H9 (cell line): Measurements from ENCODE around the gene IPPK. TPM values are rescaled to one million over a fixed set of nuclear protein-coding genes. Genes with fewer than 3 reads are reported as not detected.

ENCODE experiments used
- DNase-seq: peaks from one replicate; pipeline ENCODE4 v3.0.0-alpha.2; 2017
- H2AFZ ChIP-seq: one replicate; pipeline ENCODE4 v1.6.1; 2013; ENCODE audit warnings: mild to moderate bottlenecking, low read length, control low read depth, moderate library complexity
- H2AK5ac ChIP-seq: 2 replicates; pipeline ENCODE4 v1.6.1; 2013; ENCODE audit warnings: low read length, control low read depth, mixed read lengths; ENCODE audit not compliant: insufficient read length
- H2BK120ac ChIP-seq: one replicate; pipeline ENCODE4 v1.6.1; 2013; ENCODE audit warnings: low read depth, mild to moderate bottlenecking, low read length, control low read depth, inconsistent platforms; ENCODE audit not compliant: poor library complexity, severe bottlenecking
- H2BK12ac ChIP-seq: 2 replicates; pipeline ENCODE4 v1.6.1; 2013; ENCODE audit warnings: low read length, control low read depth, mixed read lengths, low read depth; ENCODE audit not compliant: insufficient read length
- H2BK15ac ChIP-seq: 2 replicates; pipeline ENCODE4 v1.6.1; 2013; ENCODE audit warnings: low read depth, low read length, control low read depth
- H2BK20ac ChIP-seq: one replicate; pipeline ENCODE4 v1.6.1; 2013; ENCODE audit warnings: low read depth, mild to moderate bottlenecking, low read length, control low read depth, inconsistent platforms; ENCODE audit not compliant: poor library complexity, severe bottlenecking
- H2BK5ac ChIP-seq: 2 replicates; pipeline ENCODE4 v1.6.1; 2013; ENCODE audit warnings: low read length, control low read depth, mixed read lengths; ENCODE audit not compliant: insufficient read length
- H3K14ac ChIP-seq: 2 replicates; pipeline ENCODE4 v1.6.1; 2013; ENCODE audit warnings: low read length, control low read depth; ENCODE audit not compliant: insufficient read depth
- H3K18ac ChIP-seq: 2 replicates; pipeline ENCODE4 v1.6.1; 2013; ENCODE audit warnings: low read depth, mild to moderate bottlenecking, mixed read lengths, low read length, control low read depth; ENCODE audit not compliant: insufficient read length
- H3K23ac ChIP-seq: 2 replicates; pipeline ENCODE4 v1.6.1; 2013; ENCODE audit warnings: low read length, control low read depth, mixed read lengths, low read depth; ENCODE audit not compliant: insufficient read length
- H3K23me2 ChIP-seq: 2 replicates; pipeline ENCODE4 v1.6.1; 2013; ENCODE audit warnings: low read depth, mild to moderate bottlenecking, mixed read lengths, low read length, control low read depth; ENCODE audit not compliant: insufficient read length, poor library complexity, severe bottlenecking
- H3K27ac ChIP-seq: 2 replicates; pipeline ENCODE4 v1.5.1; 2013; ENCODE audit warnings: low read length, control low read depth, mixed read lengths, low read depth; ENCODE audit not compliant: insufficient read length
- H3K27me3 ChIP-seq: 2 replicates; pipeline ENCODE4 v1.6.1; 2013; ENCODE audit warnings: low read length, control low read depth, inconsistent platforms; ENCODE audit not compliant: insufficient read depth
- H3K4ac ChIP-seq: 2 replicates; pipeline ENCODE4 v1.6.1; 2013; ENCODE audit warnings: low read depth, mild to moderate bottlenecking, control low read depth, inconsistent platforms, low read length, moderate library complexity
- H3K4me1 ChIP-seq: 2 replicates; pipeline ENCODE4 v1.6.1; 2013; ENCODE audit warnings: low read length, control low read depth, inconsistent platforms; ENCODE audit not compliant: insufficient read depth
- H3K4me2 ChIP-seq: 2 replicates; pipeline ENCODE4 v1.6.1; 2013; ENCODE audit warnings: low read length, control low read depth, mixed read lengths; ENCODE audit not compliant: insufficient read length, insufficient read depth
- H3K56ac ChIP-seq: 2 replicates; pipeline ENCODE4 v1.6.1; 2013; ENCODE audit warnings: low read depth, mild to moderate bottlenecking, mixed read lengths, low read length, control low read depth; ENCODE audit not compliant: insufficient read length
- H3K79me1 ChIP-seq: 2 replicates; pipeline ENCODE4 v1.6.1; 2013; ENCODE audit warnings: low read depth, mild to moderate bottlenecking, moderate library complexity, low read length, control low read depth, inconsistent platforms; ENCODE audit not compliant: insufficient read depth, poor library complexity, severe bottlenecking
- H3K79me2 ChIP-seq: 2 replicates; pipeline ENCODE4 v1.6.1; 2013; ENCODE audit warnings: low read length, control low read depth, inconsistent platforms; ENCODE audit not compliant: insufficient read depth
- H3K9ac ChIP-seq: 2 replicates; pipeline ENCODE4 v1.6.1; 2013; ENCODE audit warnings: low read length, control low read depth, mixed read lengths; ENCODE audit not compliant: insufficient read length; ENCODE audit errors: extremely low read depth
- H3K9me3 ChIP-seq: one replicate; pipeline ENCODE4 v1.6.1; 2013; ENCODE audit warnings: low read depth, low read length, inconsistent platforms; ENCODE audit not compliant: control insufficient read depth
- H3T11ph ChIP-seq: one replicate; pipeline ENCODE4 v1.6.1; 2013; ENCODE audit warnings: mild to moderate bottlenecking, low read length, control low read depth, inconsistent platforms
- H4K20me1 ChIP-seq: one replicate; pipeline ENCODE4 v1.6.1; 2013; ENCODE audit not compliant: control insufficient read depth, insufficient read length, insufficient read depth
- H4K5ac ChIP-seq: 2 replicates; pipeline ENCODE4 v1.6.1; 2013; ENCODE audit warnings: low read depth, mild to moderate bottlenecking, mixed read lengths, low read length, control low read depth; ENCODE audit not compliant: insufficient read length
- H4K8ac ChIP-seq: replicated peaks from 2 replicates; pipeline ENCODE4 v1.6.1; 2013; ENCODE audit warnings: low read length, control low read depth, mixed read lengths, low read depth; ENCODE audit not compliant: insufficient read length
- H4K91ac ChIP-seq: 2 replicates; pipeline ENCODE4 v1.6.1; 2013; ENCODE audit warnings: low read depth, mild to moderate bottlenecking, moderate library complexity, mixed read lengths, low read length, control low read depth; ENCODE audit not compliant: insufficient read length
- H3K27ac Mint-ChIP-seq, 3 experiments: 2 replicates in 2 of 3; 3 replicates in 1 of 3; pipeline ENCODE4 v1.8.0; 2020 to 2021; ENCODE audit warnings: mixed read lengths in 3 of 3, mild to moderate bottlenecking in 1 of 3, moderate library complexity in 1 of 3
- H3K27me3 Mint-ChIP-seq: 2 replicates; pipeline ENCODE4 v1.8.0; 2021; ENCODE audit warnings: low read depth, mild to moderate bottlenecking, moderate library complexity, mixed read lengths
- H3K36me3 Mint-ChIP-seq, 3 experiments: 2 replicates in 2 of 3; 3 replicates in 1 of 3; pipeline ENCODE4 v1.8.0; 2020 to 2021; ENCODE audit warnings: low read depth in 3 of 3, mixed read lengths in 3 of 3; ENCODE audit not compliant: insufficient read depth in 1 of 3
- H3K4me1 Mint-ChIP-seq, 2 experiments: 2 replicates each; pipeline ENCODE4 v1.8.0; 2020; ENCODE audit warnings: mixed read lengths in 2 of 2
- H3K4me3 Mint-ChIP-seq, 2 experiments: 2 replicates in 1 of 2; 3 replicates in 1 of 2; pipeline ENCODE4 v1.8.0; 2020 to 2021; ENCODE audit warnings: mild to moderate bottlenecking in 2 of 2, mixed read lengths in 2 of 2, moderate library complexity in 1 of 2
- H3K9me3 Mint-ChIP-seq, 2 experiments: 2 replicates in 1 of 2; 3 replicates in 1 of 2; pipeline ENCODE4 v1.8.0; 2020; ENCODE audit warnings: mild to moderate bottlenecking in 2 of 2, mixed read lengths in 2 of 2, moderate library complexity in 1 of 2
- WGBS: extraction: QIAGEN DNeasy Blood & Tissue Kit; methylation state at CpG from one replicate; pipeline ENCODE4 v1.1.7; 2013; ENCODE audit warnings: missing lambda C conversion rate, low lambda C conversion rate, mixed read lengths; ENCODE audit not compliant: insufficient read length; ENCODE audit errors: extremely low coverage; 5-methylcytosine and 5-hydroxymethylcytosine counted together
- total RNA-seq: library from RNA; stranded (reverse); gene quantifications from 2 replicates; pipeline ENCODE4 v1.2.1, GENCODE V29; 2021
- TF ChIP-seq, protein P1 (sequence below): fragments of 200-600 bp; sonication (generic); conservative IDR thresholded peaks from 3 replicates; pipeline ENCODE4 v1.8.0; 2021; ENCODE audit warnings: antibody characterized with exemption, mild to moderate bottlenecking

IPPK gene
- total RNA-seq, 1 experiment from 2014 or later: 10.7 TPM

GRCh38 chr9:92710368-92710767 lies 40.4 kb upstream of the IPPK start:
- Histone ChIP-seq H2BK120ac (no peak overlapping the region), H3K9ac (no peak overlapping the region), H3K9me3 (no peaks in the 10 kb centered on the region), H3K27ac (no peak overlapping the region), H3K18ac (no peak overlapping the region), H2BK20ac (no peak overlapping the region), H4K8ac (no peak overlapping the region), H3T11ph (no peak overlapping the region), H3K79me1 (no peaks in the 10 kb centered on the region), H2AK5ac (no peak overlapping the region), H3K4ac (no peak overlapping the region), H3K23ac (no peak overlapping the region), H2AFZ (no peak overlapping the region), H3K56ac (no peak overlapping the region), H3K27me3 (no peaks in the 10 kb centered on the region), H2BK12ac (no peak overlapping the region), H3K4me1 (no peaks in the 10 kb centered on the region), H3K23me2 (no peaks in the 10 kb centered on the region), H4K91ac (no peak overlapping the region), H3K4me2 (no peak overlapping the region), H3K79me2 (no peaks in the 10 kb centered on the region), H2BK15ac (no peak overlapping the region), H2BK5ac (no peak overlapping the region), H4K5ac (no peak overlapping the region), H3K14ac (no peak overlapping the region), H4K20me1 (no peaks in the 10 kb centered on the region)
- TF ChIP-seq, protein P1, sequence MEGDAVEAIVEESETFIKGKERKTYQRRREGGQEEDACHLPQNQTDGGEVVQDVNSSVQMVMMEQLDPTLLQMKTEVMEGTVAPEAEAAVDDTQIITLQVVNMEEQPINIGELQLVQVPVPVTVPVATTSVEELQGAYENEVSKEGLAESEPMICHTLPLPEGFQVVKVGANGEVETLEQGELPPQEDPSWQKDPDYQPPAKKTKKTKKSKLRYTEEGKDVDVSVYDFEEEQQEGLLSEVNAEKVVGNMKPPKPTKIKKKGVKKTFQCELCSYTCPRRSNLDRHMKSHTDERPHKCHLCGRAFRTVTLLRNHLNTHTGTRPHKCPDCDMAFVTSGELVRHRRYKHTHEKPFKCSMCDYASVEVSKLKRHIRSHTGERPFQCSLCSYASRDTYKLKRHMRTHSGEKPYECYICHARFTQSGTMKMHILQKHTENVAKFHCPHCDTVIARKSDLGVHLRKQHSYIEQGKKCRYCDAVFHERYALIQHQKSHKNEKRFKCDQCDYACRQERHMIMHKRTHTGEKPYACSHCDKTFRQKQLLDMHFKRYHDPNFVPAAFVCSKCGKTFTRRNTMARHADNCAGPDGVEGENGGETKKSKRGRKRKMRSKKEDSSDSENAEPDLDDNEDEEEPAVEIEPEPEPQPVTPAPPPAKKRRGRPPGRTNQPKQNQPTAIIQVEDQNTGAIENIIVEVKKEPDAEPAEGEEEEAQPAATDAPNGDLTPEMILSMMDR: no peak
- Mint-ChIP-seq H3K4me1 (no peaks in the 10 kb centered on the region), H3K27ac (no peak overlapping the region), H3K4me3 (no peak overlapping the region), H3K9me3 (no peaks in the 10 kb centered on the region), H3K27me3 (no peaks in the 10 kb centered on the region), H3K36me3 (peaks cover 15 to 43% (median 36%) of the 10 kb centered on the region in 3 experiments; a peak in 6 of 7 replicates)
- WGBS: no CpG with 5 or more reads among the region's 3 CpGs
- DNase-seq: no peak
